ENCODE data around the gene LMOD1. TPM values are rescaled to one million over a fixed set of nuclear protein-coding genes. Genes with fewer than 3 reads are reported as not detected.
A peak's percentile ranks its signal among the peaks of the same experiment; 100 is the strongest.

The LMOD1 gene
- total and polyA plus RNA-seq, 2 of the 8 experiments (the other 6 are each of a cell fraction or from before 2014, with no cell fraction given): 0.77 to 1.4 TPM

DNA sequence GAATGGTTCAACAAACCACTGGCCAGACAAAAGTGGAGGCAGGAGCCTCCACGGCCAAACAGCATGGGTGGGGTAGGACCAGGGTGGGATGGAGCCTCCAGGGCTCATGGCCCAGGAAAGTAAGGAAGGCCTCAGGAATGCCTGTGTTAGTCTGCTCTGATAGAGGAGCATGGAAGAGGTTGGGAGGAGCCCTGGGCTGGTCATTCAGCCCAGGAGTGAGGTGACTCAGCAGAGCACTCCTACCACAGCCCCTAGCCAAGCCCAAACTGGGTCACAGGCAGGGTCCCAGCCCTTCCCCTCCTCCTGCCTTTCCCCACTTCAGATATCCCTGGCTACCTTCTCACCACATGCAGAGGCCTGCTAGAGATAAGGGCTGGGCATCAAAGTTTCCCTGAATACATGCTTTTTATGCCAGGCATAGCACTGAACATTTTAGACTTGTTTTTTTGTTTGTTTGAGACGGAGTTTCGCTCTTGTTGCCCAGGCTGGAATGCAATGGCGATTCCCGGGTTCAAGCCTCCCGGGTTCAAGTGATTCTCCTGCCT is 60.7 kb downstream of the LMOD1 start:
- Histone ChIP-seq H4K8ac (ENCODE audit: extremely low read depth, insufficient read depth, low read length) (no peak overlapping the region), H2BK15ac (ENCODE audit: low read length) (no peak overlapping the region), H2BK12ac (ENCODE audit: low read depth, low read length) (0 out of 2 replicates have a peak overlapping the region, but pooled peaks have one; percentile 18), H3K18ac (ENCODE audit: extremely low read depth, low read length) (no peak overlapping the region), H3K27ac (ENCODE audit: low read depth, low read length) (no peak overlapping the region), H3K4me2 (ENCODE audit: insufficient read depth in 1 of 2, low read depth in 2 of 2, low read length in 2 of 2) (no peak overlapping the region), H3K79me1 (ENCODE audit: low read depth, low read length) (no peaks in the 10 kb centered on the region), H3K23ac (ENCODE audit: insufficient read length) (no peak overlapping the region), H3K14ac (ENCODE audit: insufficient read length) (no peak overlapping the region), H2BK120ac (replicated peaks; ENCODE audit: low read depth, low read length) (no peak overlapping the region), H3K9me3 (ENCODE audit: insufficient read depth in 2 of 2, low read depth in 1 of 2, low read length in 1 of 2) (no peaks in the 10 kb centered on the region), H3K4me3 (ENCODE audit: extremely low read depth in 1 of 4, insufficient read depth in 2 of 4, low read depth in 3 of 4, low read length in 4 of 4) (no peak overlapping the region), H2BK5ac (ENCODE audit: low read depth, low read length) (0 out of 2 replicates have a peak overlapping the region, but pooled peaks have one; percentile 30), H3K9ac (replicated peaks in 1 of 4; ENCODE audit: extremely low read depth in 1 of 4, low read depth in 3 of 4, low read length in 3 of 4) (no peak overlapping the region), H3K56ac (replicated peaks; ENCODE audit: insufficient read length, low read depth, low read length) (no peak overlapping the region), H3K79me2 (ENCODE audit: control insufficient read depth in 1 of 2, insufficient read depth in 2 of 2, low read length in 2 of 2) (no peaks in the 10 kb centered on the region), H4K91ac (replicated peaks; ENCODE audit: insufficient read length, low read length) (no peak overlapping the region), H3K23me2 (ENCODE audit: low read depth, low read length) (peaks cover 14% of the 10 kb centered on the region; the same call in 1 of the 2 replicates), H2AFZ (ENCODE audit: low read length) (no peak overlapping the region), H3K36me3 (ENCODE audit: control insufficient read depth in 2 of 4, insufficient read depth in 4 of 4, low read length in 3 of 4) (no peaks in the 10 kb centered on the region), H4K5ac (ENCODE audit: insufficient read length, low read depth, low read length) (no peak overlapping the region), H3K4ac (replicated peaks; ENCODE audit: insufficient read length, low read depth, low read length) (no peak overlapping the region), H4K20me1 (replicated peaks in 1 of 2; ENCODE audit: control insufficient read depth in 1 of 2, insufficient read depth in 2 of 2, low read length in 2 of 2) (no peaks in the 10 kb centered on the region), H2BK20ac (ENCODE audit: low read length) (no peak overlapping the region), H3K4me1 (replicated peaks in 1 of 4; ENCODE audit: control insufficient read depth in 3 of 4, insufficient read depth in 4 of 4, low read length in 3 of 4) (peaks cover 4 to 13% (median 7%) of the 10 kb centered on the region in 4 experiments), H3K27me3 (replicated peaks in 1 of 4; ENCODE audit: control insufficient read depth in 3 of 4, extremely low read depth in 1 of 4, insufficient read depth in 3 of 4, low read length in 3 of 4) (peaks cover 0 to 10% (median 6%) of the 10 kb centered on the region in 4 experiments; a peak in 4 of 7 replicates), H2AK5ac (ENCODE audit: low read depth, low read length) (no peak overlapping the region)
- DNase-seq (ENCODE audit: low read depth in 1 of 2, low spot score in 2 of 2) (no peak), FAIRE-seq (peak; percentile 7)
- WGBS, 2 experiments (ENCODE audit: extremely low coverage in 1 of 2, insufficient coverage in 1 of 2, insufficient read length in 1 of 2, insufficient replicate concordance in 2 of 2, low coverage in 1 of 2, low lambda C conversion rate in 2 of 2, missing lambda C conversion rate in 1 of 2): 91% methylated on average over 6 of the region's 6 CpGs; no CpG with 5 or more reads in 1 of the 2 experiments
- ChIA-PET POLR2A (ENCODE audit: partially characterized antibody) (interaction anchor here (1.5 to 8.1 kb wide), 2 partner anchors 8 to 60 kb away, joined by 4 to 117 read pairs; partner anchors contain the start of gene SHISA4), CTCF (ENCODE audit: partially characterized antibody) (interaction anchor here (1.3 to 14.8 kb wide), 5 partner anchors 6 to 87 kb away, joined by 3 to 244 read pairs (median 34); partner anchors contain the start of gene SHISA4)
- peak; percentile 36; the same call in 1 of the 2 replicates for TF ChIP-seq MAFK (IDR thresholded peaks at IDR 0.05; ENCODE audit: low read depth, low read length)
- no peak for TF ChIP-seq CHD2 (IDR thresholded peaks at IDR 0.05; ENCODE audit: low read length)
- no peak for TF ChIP-seq JUN (IDR thresholded peaks at IDR 0.05; ENCODE audit: low read depth, low read length)
